Bronchial epithelial cell (primary cell): ENCODE results near the gene TRIM40. TPM values are rescaled to one million over a fixed set of nuclear protein-coding genes. Genes with fewer than 3 reads are reported as not detected.

Experiments
- DNase-seq: peaks from one replicate; pipeline ENCODE4 v3.0.0-alpha.2; 2010; ENCODE audit warnings: low read depth
- FAIRE-seq: peaks from 2 replicates; lab custom pipeline; 2011; peaks lifted over from hg19 to GRCh38; lab: Jason Lieb, UNC
- H3K27me3 ChIP-seq: 2 replicates; pipeline ENCODE4 v1.5.1; 2011; ENCODE audit warnings: low read length; ENCODE audit not compliant: control insufficient read depth, insufficient read depth
- H3K36me3 ChIP-seq: 2 replicates; pipeline ENCODE4 v1.5.1; 2011; ENCODE audit warnings: low read length; ENCODE audit not compliant: control insufficient read depth, insufficient read depth
- H3K4me3 ChIP-seq: 2 replicates; pipeline ENCODE4 v1.5.1; 2011; ENCODE audit warnings: mild to moderate bottlenecking, low read depth, low read length, control low read depth
- total RNA-seq: library from RNA; depleted of rRNA; stranded (reverse); fragments of >200 nt; gene quantifications from 2 replicates; pipeline ENCODE4 v1.2.1, GENCODE V29; 2014
- TF ChIP-seq, protein P1 (sequence below): IDR thresholded peaks from 2 replicates; pipeline ENCODE4 v1.5.1; 2011; ENCODE audit warnings: mild to moderate bottlenecking, moderate library complexity, low read length, control low read depth, inconsistent platforms; ENCODE audit not compliant: insufficient read depth, severe bottlenecking

Gene TRIM40
- total RNA-seq, 1 donor from 2014 or later = not detected

DNA sequence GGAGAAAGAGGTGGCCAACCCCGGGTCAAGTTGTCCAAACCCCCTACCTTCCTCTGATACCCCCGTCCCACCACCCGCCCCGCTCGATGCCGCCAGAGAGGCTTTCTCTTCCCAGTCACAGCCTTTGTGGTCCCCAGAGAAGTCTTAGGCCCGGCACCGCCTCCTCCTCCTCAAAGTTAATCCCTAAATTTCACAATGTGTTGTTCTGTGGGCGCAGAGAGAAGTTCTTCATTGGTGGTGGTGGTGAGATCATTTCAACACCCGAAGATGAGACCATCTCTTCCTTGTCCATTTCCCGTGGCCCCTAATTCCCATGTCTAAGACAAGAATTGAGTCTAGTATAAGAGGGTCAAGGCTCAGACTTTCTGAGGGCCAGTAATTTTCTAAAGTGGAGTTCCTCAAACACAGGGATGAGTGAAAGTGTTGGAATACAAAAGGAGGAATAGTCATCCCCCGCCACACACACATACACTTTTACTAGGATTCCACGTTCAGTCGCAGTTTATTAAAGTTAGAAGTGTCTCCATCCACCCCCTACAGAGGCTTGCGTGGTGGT, 33.4 kb upstream of the TRIM40 start:
- Histone ChIP-seq H3K4me3 (peak overlapping the region; percentile 31), H3K36me3 (no peaks in the 10 kb centered on the region), H3K27me3 (no peaks in the 10 kb centered on the region)
- TF ChIP-seq, protein P1, sequence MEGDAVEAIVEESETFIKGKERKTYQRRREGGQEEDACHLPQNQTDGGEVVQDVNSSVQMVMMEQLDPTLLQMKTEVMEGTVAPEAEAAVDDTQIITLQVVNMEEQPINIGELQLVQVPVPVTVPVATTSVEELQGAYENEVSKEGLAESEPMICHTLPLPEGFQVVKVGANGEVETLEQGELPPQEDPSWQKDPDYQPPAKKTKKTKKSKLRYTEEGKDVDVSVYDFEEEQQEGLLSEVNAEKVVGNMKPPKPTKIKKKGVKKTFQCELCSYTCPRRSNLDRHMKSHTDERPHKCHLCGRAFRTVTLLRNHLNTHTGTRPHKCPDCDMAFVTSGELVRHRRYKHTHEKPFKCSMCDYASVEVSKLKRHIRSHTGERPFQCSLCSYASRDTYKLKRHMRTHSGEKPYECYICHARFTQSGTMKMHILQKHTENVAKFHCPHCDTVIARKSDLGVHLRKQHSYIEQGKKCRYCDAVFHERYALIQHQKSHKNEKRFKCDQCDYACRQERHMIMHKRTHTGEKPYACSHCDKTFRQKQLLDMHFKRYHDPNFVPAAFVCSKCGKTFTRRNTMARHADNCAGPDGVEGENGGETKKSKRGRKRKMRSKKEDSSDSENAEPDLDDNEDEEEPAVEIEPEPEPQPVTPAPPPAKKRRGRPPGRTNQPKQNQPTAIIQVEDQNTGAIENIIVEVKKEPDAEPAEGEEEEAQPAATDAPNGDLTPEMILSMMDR = no peak
- peak; percentile 19 for DNase-seq
- no peak for FAIRE-seq

DNA sequence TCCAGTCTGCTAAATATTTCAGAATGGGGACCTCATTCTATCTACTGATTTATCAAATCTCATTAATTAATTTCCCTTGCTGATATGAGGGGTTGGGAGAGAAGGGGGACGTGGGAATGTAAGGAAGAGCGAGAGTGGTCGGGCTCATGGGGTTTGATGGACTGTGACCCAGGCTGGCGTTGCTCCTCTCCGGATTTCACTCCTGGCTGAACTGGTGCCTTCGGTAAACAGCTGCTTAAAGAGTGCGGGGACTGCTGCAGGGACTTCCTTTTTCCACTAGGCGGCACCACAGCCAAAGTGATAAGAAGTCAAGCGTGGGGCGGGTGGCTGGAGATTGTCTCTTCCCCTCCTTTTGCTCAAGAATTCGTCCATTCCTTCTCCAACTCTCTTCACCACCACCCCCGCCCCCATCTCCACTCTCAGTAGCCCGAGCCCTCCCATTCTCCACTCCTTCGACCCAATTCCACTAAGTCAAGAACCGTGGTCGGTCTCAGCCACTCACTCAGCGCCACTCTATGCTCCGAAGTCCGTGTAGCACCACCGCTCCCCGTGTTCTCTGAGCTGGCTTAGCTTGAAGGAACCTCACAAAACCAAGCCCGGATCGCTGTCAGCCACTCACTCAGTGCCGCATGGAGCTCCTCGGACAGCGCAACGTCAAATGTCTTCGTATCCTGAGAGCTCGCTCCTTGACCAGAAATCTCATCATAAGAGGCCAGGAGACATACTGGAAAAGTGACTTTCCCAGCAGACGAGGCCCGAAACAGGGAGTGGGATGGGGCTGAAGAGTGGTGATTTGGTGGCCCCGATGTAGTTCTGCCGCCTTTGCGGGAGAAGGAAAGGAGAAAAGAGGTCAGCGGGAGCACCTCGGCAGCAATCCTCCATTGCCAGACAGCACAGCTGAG, 32.7 kb upstream of the TRIM40 start:
- Histone ChIP-seq H3K36me3 (no peaks in the 10 kb centered on the region), H3K27me3 (no peaks in the 10 kb centered on the region), H3K4me3 (peak overlapping the region; percentile 37)
- peak; percentile 74 for DNase-seq
- TF ChIP-seq, protein P1 = peak; percentile 93
- no peak for FAIRE-seq

DNA sequence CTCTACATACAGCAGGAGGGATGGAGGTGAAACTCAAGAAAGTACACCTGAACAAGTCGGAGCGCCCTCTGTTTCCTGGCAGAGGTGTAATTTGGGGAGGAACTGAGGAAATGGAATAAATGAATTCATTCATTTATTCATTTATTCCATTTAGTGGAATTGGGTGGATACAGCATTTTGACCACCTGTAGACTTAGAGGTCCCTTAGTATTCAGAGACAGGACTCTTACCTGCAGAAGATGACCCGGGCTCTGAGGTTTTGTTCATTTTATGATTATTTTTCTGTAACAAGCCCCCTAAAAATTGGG, 32.1 kb upstream of the TRIM40 start:
- Histone ChIP-seq H3K4me3 (peak overlapping the region; percentile 37), H3K36me3 (no peaks in the 10 kb centered on the region), H3K27me3 (no peaks in the 10 kb centered on the region)
- no peak for DNase-seq
- TF ChIP-seq, protein P1 = no peak
- FAIRE-seq = no peak

DNA sequence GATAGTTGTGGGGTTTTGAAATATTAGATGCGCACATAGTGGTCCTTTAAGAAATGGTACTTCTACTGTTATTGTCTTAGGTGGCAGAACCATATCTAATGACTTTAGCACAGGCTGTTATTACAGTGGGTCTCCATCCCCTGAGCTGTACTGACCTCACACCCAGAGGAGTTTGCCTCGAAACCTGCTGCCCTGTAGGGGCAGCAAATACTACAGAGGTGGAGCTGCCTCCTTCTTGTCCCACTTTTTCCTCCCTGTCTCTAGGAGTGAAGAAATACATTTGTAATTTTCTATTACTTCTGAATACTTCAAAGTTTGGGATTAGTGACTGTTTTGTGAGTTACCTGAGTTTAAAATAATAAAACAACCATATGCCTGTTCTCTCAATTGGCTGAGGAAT, 31.3 kb upstream of the TRIM40 start:
- TF ChIP-seq, protein P1 = no peak
- Histone ChIP-seq H3K27me3 (no peaks in the 10 kb centered on the region), H3K4me3 (no peak overlapping the region), H3K36me3 (no peaks in the 10 kb centered on the region)
- FAIRE-seq = no peak
- no peak for DNase-seq

DNA sequence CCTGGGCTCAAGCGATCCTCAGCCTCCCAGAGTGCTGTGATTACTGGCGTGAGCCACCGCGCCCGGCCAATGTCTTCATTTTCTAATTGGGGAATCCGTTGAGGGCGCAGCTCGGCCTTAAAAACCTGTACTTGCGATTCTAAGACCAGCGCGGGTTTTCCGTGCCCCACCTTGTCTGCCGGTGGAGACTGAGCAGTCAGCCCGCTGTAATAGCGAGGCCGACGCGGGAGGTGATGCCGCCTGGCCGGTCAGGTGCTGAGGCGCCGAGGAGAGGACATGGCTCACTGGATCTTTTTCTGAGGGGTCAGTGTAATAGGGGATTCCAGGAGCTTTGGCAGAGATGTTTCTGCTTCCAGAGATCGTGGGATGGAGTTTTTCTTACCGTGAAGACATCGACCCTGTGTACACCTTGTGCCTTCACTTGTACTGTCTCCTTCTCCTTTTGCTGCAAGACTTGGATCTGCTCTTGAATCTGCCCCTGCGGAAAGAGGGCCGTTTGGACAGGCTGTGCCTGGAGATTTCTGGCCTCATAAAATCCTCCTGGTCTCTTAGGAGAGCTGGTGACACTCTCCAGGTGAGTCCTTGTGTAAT, 24.6 kb upstream of the TRIM40 start:
- Histone ChIP-seq H3K4me3 (no peak overlapping the region), H3K36me3 (no peaks in the 10 kb centered on the region), H3K27me3 (peaks cover 14% of the 10 kb centered on the region)
- DNase-seq (no peak), FAIRE-seq (no peak)
- TF ChIP-seq, protein P1 = no peak
